NCI-H2107 treated with DMSO at 0.1 percent for 48 hours (cell line): ENCODE results near the gene MGMT.

Experiments
- DNase-seq: peaks from one replicate; lab custom pipeline; 2025; ENCODE audit not compliant: unreplicated experiment; lab: John Stamatoyannopoulos, UW

MGMT gene

GRCh38 chr10:129648856-129649255 lies 181.8 kb downstream of the MGMT start:
- no peak for DNase-seq

- no peak for DNase-seq
Measured at GRCh38 chr10:129652021-129652420, 185.0 kb downstream of the MGMT start.

GRCh38 chr10:129652521-129653201 lies 185.6 kb downstream of the MGMT start:
- no peak for DNase-seq

GRCh38 chr10:129653428-129653827 lies 186.4 kb downstream of the MGMT start:
- no peak for DNase-seq

- DNase-seq, result no peak
Measured at GRCh38 chr10:129653861-129654260, 186.8 kb downstream of the MGMT start.

- no peak for DNase-seq
Measured at GRCh38 chr10:129654461-129654860, 187.4 kb downstream of the MGMT start.

- no peak for DNase-seq
Measured at GRCh38 chr10:129655007-129655678, 188.1 kb downstream of the MGMT start.

- no peak for DNase-seq
Measured at GRCh38 chr10:129655679-129656031, 188.6 kb downstream of the MGMT start.

- DNase-seq, result no peak
Measured at GRCh38 chr10:129656642-129657041, 189.6 kb downstream of the MGMT start.

- no peak for DNase-seq
Measured at GRCh38 chr10:129657297-129658017, 190.4 kb downstream of the MGMT start.

GRCh38 chr10:129658376-129659072 lies 191.5 kb downstream of the MGMT start:
- DNase-seq, result no peak

GRCh38 chr10:129659508-129660268 lies 192.6 kb downstream of the MGMT start:
- no peak for DNase-seq

GRCh38 chr10:129660569-129660968 lies 193.5 kb downstream of the MGMT start:
- no peak for DNase-seq

- no peak for DNase-seq
Measured at GRCh38 chr10:129662426-129662825, 195.4 kb downstream of the MGMT start.

GRCh38 chr10:129670124-129670523 lies 203.1 kb downstream of the MGMT start:
- DNase-seq, result no peak

- DNase-seq, result no peak
Measured at GRCh38 chr10:129673292-129673691, 206.3 kb downstream of the MGMT start.

GRCh38 chr10:129675027-129675769 lies 208.2 kb downstream of the MGMT start:
- DNase-seq, result no peak

- no peak for DNase-seq
Measured at GRCh38 chr10:129676014-129676413, 209.0 kb downstream of the MGMT start.

- no peak for DNase-seq
Measured at GRCh38 chr10:129677377-129677927, 210.4 kb downstream of the MGMT start.

GRCh38 chr10:129678186-129678585 lies 211.1 kb downstream of the MGMT start:
- DNase-seq, result no peak
